ENCODE data around the gene KCNK13.

The KCNK13 gene

GRCh38 chr14:90139199-90139598 is 77.4 kb downstream of the KCNK13 start:
- no peaks in the 10 kb centered on the region for H3K4me1 ChIP-seq (ENCODE audit: control insufficient read depth, low read length)
- H3K9me3 ChIP-seq (ENCODE audit: control insufficient read depth, insufficient read depth, low read length), result no peaks in the 10 kb centered on the region
- H3F3A ChIP-seq (ENCODE audit: control insufficient read depth, insufficient read depth), result no peaks in the 10 kb centered on the region
- H3K9me2 ChIP-seq (replicated peaks; ENCODE audit: control insufficient read depth, low read length), result no peaks in the 10 kb centered on the region
- no peaks in the 10 kb centered on the region for H3K27me3 ChIP-seq (ENCODE audit: control insufficient read depth, low read length)
- H3K4me3 ChIP-seq (ENCODE audit: low read length), result no peak overlapping the region
- no peaks in the 10 kb centered on the region for H3K79me2 ChIP-seq (ENCODE audit: control insufficient read depth, low read length)
- no peak overlapping the region for H3K27ac ChIP-seq (ENCODE audit: low read depth, low read length)
- H3K36me3 ChIP-seq (ENCODE audit: control insufficient read depth, low read length), result no peaks in the 10 kb centered on the region
- no peak overlapping the region for H3K4me2 ChIP-seq (ENCODE audit: low read length)
- H4K20me1 ChIP-seq (ENCODE audit: control insufficient read depth, insufficient read depth, low read depth, low read length), result no peaks in the 10 kb centered on the region
- TF ChIP-seq CTCF (IDR thresholded peaks at IDR 0.05; ENCODE audit: low read depth, low read length, poor library complexity, severe bottlenecking) (no peak), EZH2phosphoT487 (IDR thresholded peaks at IDR 0.05; ENCODE audit: borderline replicate concordance, low read length) (no peak)

- no peak for TF ChIP-seq CTCF (IDR thresholded peaks at IDR 0.05; ENCODE audit: low read depth, low read length, poor library complexity, severe bottlenecking)
- TF ChIP-seq EZH2phosphoT487 (IDR thresholded peaks at IDR 0.05; ENCODE audit: borderline replicate concordance, low read length), result no peak
- no peaks in the 10 kb centered on the region for H4K20me1 ChIP-seq (ENCODE audit: control insufficient read depth, insufficient read depth, low read depth, low read length)
- no peaks in the 10 kb centered on the region for H3K4me1 ChIP-seq (ENCODE audit: control insufficient read depth, low read length)
- no peaks in the 10 kb centered on the region for H3K9me3 ChIP-seq (ENCODE audit: control insufficient read depth, insufficient read depth, low read length)
- H3K27ac ChIP-seq (ENCODE audit: low read depth, low read length), result no peak overlapping the region
- no peaks in the 10 kb centered on the region for H3K79me2 ChIP-seq (ENCODE audit: control insufficient read depth, low read length)
- no peaks in the 10 kb centered on the region for H3K9me2 ChIP-seq (replicated peaks; ENCODE audit: control insufficient read depth, low read length)
- no peak overlapping the region for H3K4me3 ChIP-seq (ENCODE audit: low read length)
- no peaks in the 10 kb centered on the region for H3F3A ChIP-seq (ENCODE audit: control insufficient read depth, insufficient read depth)
- no peaks in the 10 kb centered on the region for H3K36me3 ChIP-seq (ENCODE audit: control insufficient read depth, low read length)
- H3K27me3 ChIP-seq (ENCODE audit: control insufficient read depth, low read length), result no peaks in the 10 kb centered on the region
- no peak overlapping the region for H3K4me2 ChIP-seq (ENCODE audit: low read length)
These were observed 78.6 kb downstream of the KCNK13 start for GRCh38 chr14:90140298-90140955.

- no peaks in the 10 kb centered on the region for H3K79me2 ChIP-seq (ENCODE audit: control insufficient read depth, low read length)
- H3F3A ChIP-seq (ENCODE audit: control insufficient read depth, insufficient read depth), result no peaks in the 10 kb centered on the region
- no peaks in the 10 kb centered on the region for H3K9me2 ChIP-seq (replicated peaks; ENCODE audit: control insufficient read depth, low read length)
- H3K4me2 ChIP-seq (ENCODE audit: low read length), result no peak overlapping the region
- no peak for TF ChIP-seq EZH2phosphoT487 (IDR thresholded peaks at IDR 0.05; ENCODE audit: borderline replicate concordance, low read length)
- no peak for TF ChIP-seq CTCF (IDR thresholded peaks at IDR 0.05; ENCODE audit: low read depth, low read length, poor library complexity, severe bottlenecking)
- H3K36me3 ChIP-seq (ENCODE audit: control insufficient read depth, low read length), result no peaks in the 10 kb centered on the region
- no peak overlapping the region for H3K27ac ChIP-seq (ENCODE audit: low read depth, low read length)
- no peak overlapping the region for H3K4me3 ChIP-seq (ENCODE audit: low read length)
- H3K27me3 ChIP-seq (ENCODE audit: control insufficient read depth, low read length), result no peaks in the 10 kb centered on the region
- H3K4me1 ChIP-seq (ENCODE audit: control insufficient read depth, low read length), result no peaks in the 10 kb centered on the region
- no peaks in the 10 kb centered on the region for H4K20me1 ChIP-seq (ENCODE audit: control insufficient read depth, insufficient read depth, low read depth, low read length)
- H3K9me3 ChIP-seq (ENCODE audit: control insufficient read depth, insufficient read depth, low read length), result no peaks in the 10 kb centered on the region
These were observed 79.1 kb downstream of the KCNK13 start for GRCh38 chr14:90140956-90141316.
